Anterior cingulate cortex (tissue), 58 donors: ENCODE results near the gene FOSB.
"Not testable (repeated sequence)": the region's sequence is repeated elsewhere in the genome, so short reads cannot be mapped to it uniquely, and the experiment has no call there.

Source experiments
- DNase-seq, 58 donors: peaks; one replicate each; lab custom pipeline; 2025; lab: John Stamatoyannopoulos, UW

Gene FOSB

GRCh38 chr19:45467456-45468158 is at the start of gene FOSB:
TSS of gene FOSB (plus strand) at chr19:45467996. CDS start at chr19:45468587, 591 bp downstream.
- peak; percentile 66 to 100 (median 93) for DNase-seq

GRCh38 chr19:45418802-45419201 is 49.0 kb upstream of the FOSB start:
- no peak for DNase-seq

GRCh38 chr19:45419396-45419795 is 48.4 kb upstream of the FOSB start:
- peak in 37 of 58 donors; percentile 6 to 68 (median 25) for DNase-seq

GRCh38 chr19:45419895-45420294 is 47.9 kb upstream of the FOSB start:
- no peak for DNase-seq

- no peak for DNase-seq
Measured at GRCh38 chr19:45420356-45420755, 47.4 kb upstream of the FOSB start.

DNA sequence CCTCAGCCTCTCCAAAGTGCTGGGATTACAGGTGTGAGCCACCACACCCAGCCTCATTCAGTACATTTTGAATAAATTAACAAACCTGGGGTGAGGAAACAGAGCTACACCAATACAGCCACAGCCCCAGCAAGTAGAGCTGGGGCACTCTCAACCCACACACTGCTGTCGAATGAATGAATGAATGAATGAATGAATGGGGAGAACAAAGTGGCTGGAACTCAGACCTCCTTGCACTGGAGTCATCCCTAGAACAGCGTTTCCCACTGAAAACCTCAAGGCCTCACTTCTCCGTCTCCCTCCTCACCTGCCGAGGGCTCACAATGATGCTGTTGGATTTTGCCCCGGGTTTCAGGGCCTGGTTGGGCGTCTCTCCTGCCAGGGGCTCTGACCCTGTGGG is 46.9 kb upstream of the FOSB start:
- no peak for DNase-seq

GRCh38 chr19:45421947-45422498 is 45.8 kb upstream of the FOSB start:
- DNase-seq, result no peak

GRCh38 chr19:45423033-45423588 is 44.7 kb upstream of the FOSB start:
- no peak for DNase-seq

DNA sequence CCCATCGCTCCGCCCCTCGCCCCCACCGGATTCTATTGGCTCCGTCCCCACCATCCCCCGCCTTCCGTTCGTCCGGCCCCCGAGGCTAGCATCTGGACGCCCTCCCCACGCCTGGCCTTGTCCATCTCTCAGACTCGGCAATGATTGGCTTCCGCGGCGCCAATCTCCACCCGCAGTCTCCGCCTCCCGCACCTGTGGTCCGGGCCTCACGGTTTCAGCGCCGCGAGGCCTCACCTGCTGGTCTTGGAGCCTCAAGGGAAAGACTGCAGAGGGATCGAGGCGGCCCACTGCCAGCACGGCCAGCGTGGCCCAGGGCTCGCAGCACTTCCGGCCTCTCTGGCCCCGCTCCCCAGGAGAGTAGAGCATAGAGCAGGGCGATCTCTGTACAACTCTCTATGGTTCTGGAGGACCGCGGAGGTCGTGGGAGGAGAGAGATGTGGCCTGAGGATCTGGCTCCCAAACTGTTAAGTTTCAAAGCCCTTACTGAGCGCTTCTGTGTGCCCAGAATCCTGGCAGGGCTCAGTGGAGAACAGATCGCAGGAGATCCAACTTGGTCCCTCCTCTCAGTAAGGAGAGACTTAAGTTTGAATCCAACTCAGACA is 44.1 kb upstream of the FOSB start, which contains the start of gene ERCC1:
ERCC1 (minus strand) TSS at position 329 of the 602 bp plus-strand sequence. CDS start 543 bp downstream, outside the sequence.
- DNase-seq, result peak; percentile 45 to 96 (median 90)

DNA sequence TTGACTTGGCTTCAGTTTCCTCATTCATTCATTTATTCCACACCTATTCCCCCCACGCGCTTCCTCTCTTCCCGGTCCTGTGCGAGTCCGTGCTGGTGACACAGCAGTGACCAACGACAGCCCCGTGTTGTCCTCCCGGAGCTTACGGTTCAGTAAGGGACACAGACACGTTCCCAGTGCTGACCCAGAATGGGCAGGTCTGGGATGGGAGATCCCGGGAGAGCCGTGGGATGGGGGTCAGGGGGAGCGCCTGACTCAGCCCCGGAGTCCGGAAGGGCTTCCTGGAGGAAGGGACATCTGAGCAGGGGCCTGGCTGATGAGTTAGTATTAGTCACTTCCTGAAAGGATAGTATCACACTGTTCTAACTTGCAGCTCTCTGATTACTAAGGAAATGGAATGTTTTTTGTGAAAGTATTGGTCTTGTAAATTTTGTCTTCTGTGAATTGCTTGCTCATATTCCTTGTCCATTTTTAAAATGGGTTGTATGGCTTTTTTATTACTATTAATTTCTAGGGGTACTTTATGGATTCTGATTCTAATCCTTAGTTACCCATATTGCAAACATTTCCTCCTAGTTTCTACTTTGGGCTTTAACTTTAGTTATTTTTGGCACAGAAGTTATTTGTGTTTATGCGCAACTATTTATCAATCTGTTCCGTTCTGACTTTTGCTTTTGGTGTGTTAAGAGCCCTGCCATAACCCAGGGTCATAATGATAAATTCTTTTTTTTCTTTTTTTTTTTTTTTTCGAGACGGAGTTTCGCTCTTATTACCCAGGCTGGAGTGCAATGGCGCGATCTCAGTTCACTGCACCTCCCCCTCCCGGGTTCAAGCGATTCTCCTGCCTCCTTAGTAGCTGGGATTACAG is 43.4 kb upstream of the FOSB start:
- peak in 10 of 58 donors; percentile 22 to 60 (median 46) for DNase-seq

DNA sequence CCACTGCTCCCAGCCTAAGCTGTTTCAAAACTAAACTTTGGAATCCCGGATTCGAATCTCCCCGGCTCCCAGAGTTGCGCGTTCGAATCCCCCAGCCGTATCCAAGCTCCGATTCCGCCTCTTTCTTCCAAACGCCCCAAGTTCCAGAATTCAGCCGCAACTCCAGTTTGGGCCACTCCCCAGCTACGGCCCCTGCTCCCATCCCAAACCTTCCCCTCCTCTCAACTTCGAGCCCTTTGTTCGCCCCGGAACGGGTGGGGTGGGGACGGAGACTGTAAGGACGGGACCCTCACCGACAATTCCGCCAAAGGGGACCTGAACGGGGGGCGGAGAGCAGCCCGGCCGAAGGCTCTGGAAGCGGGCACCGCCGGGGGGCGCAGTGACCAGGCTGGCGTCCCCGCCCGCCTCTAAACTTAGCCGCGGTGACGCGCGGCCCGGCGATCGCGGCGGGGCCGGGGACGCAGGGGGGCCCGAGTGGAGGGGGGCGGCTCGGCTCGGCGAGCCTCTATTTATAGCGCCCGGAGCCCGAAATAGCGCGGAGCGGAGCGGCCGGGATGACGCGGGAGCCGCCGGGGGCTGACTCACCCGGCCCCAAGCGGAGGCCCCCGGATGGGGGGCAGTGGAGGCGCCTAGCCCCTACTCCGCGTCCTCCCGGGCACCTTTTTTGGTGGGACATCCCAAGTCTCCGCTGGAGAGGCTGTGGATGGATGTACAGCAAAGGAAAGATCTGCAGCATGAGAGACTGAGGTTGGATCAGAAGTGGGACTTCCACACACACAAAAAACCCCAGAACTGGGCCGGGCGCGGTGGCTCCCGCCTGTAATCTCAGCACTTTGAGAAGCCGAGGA is 39.2 kb upstream of the FOSB start:
- peak in 8 of 58 donors; percentile 9 to 42 (median 23) for DNase-seq

GRCh38 chr19:45429896-45430295 is 37.9 kb upstream of the FOSB start:
- DNase-seq, result not testable (repeated sequence)

DNA sequence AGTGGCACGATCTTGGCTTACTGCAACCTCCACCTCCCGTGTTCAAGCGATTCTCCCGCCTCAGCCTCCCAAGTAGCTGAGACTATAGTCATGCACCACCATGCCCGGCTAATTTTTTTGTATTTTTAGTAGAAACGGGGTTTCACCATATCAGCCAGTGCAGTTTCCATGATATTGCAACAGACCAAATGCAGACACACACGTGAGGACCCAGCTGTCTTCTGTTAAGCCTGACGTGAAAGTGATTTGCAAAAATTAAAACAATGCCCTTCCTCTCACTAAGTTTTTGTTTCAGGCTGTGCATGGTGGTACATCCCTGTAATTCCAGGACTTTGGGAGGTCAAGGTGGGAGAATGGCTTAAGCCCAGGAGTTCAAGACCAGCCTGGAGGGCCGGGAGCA is 36.8 kb upstream of the FOSB start:
- DNase-seq, result not testable (repeated sequence)

DNA sequence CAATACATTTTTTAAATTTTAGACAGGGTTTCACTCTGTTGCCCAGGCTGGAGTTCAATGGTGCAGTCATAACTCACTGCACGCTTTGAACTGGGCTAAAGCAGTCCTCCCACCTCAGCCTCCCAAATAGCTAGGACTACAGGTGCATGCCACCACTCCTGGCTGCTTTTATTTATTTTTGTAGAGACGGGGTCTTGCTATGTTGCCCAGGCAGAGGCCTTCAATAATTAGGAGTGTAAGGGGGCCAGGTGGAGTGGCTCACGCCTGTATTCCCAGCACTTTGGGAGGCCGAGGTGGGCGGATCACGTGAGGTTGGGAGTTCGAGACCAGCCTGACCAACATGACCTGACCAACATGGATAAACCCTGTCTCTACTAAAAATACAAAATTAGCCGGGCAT is 35.3 kb upstream of the FOSB start:
- not testable (repeated sequence) for DNase-seq

- DNase-seq, result no peak
Measured at GRCh38 chr19:45437328-45437727, 30.5 kb upstream of the FOSB start.

- no peak for DNase-seq
Measured at GRCh38 chr19:45439190-45439568, 28.6 kb upstream of the FOSB start.

GRCh38 chr19:45439569-45440258 is 28.1 kb upstream of the FOSB start:
- DNase-seq, result peak in 57 of 58 donors; percentile 46 to 92 (median 79)

GRCh38 chr19:45440259-45440638 is 27.5 kb upstream of the FOSB start:
- no peak for DNase-seq
